Lower leg skin (tissue), 3 donors: Measurements from ENCODE around the gene AGBL1.

Source experiments
- POLR2A ChIP-seq, 2 donors: fragments of 450-650 bp; IDR thresholded peaks; one replicate each; pipeline ENCODE4 v1.6.1; 2016 to 2017; ENCODE audit warnings: antibody characterized with exemption in 2 of 2, mild to moderate bottlenecking in 1 of 2, moderate library complexity in 1 of 2
- TF ChIP-seq, protein P1 (sequence below), 3 donors: fragments of 450-650 bp; IDR thresholded peaks; one replicate each; pipeline ENCODE4 v1.5.1; 2016; ENCODE audit warnings: antibody characterized with exemption in 3 of 3, mild to moderate bottlenecking in 3 of 3, moderate library complexity in 2 of 3

GRCh38 chr15:86089422-86089821, 9.8 kb downstream of the AGBL1 start:
- TF ChIP-seq, protein P1, sequence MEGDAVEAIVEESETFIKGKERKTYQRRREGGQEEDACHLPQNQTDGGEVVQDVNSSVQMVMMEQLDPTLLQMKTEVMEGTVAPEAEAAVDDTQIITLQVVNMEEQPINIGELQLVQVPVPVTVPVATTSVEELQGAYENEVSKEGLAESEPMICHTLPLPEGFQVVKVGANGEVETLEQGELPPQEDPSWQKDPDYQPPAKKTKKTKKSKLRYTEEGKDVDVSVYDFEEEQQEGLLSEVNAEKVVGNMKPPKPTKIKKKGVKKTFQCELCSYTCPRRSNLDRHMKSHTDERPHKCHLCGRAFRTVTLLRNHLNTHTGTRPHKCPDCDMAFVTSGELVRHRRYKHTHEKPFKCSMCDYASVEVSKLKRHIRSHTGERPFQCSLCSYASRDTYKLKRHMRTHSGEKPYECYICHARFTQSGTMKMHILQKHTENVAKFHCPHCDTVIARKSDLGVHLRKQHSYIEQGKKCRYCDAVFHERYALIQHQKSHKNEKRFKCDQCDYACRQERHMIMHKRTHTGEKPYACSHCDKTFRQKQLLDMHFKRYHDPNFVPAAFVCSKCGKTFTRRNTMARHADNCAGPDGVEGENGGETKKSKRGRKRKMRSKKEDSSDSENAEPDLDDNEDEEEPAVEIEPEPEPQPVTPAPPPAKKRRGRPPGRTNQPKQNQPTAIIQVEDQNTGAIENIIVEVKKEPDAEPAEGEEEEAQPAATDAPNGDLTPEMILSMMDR (IDR thresholded peaks at IDR 0.05) = no peak
- no peak for TF ChIP-seq POLR2A (IDR thresholded peaks at IDR 0.05)
